HL-60 (cell line): ENCODE data around the gene TBCD.

Experiments used
- DNase-seq, 2 experiments: peaks; one replicate each; pipeline ENCODE4 v3.0.0-alpha.2; 2010 to 2020; ENCODE audit warnings: low read depth in 1 of 2, low spot score in 1 of 2
- H3K27ac ChIP-seq: fragments of 250-450 bp; sonication (Bioruptor Pico); replicated peaks from 2 replicates; pipeline ENCODE4 v1.5.1; 2020; ENCODE audit warnings: mild to moderate bottlenecking, moderate library complexity
- H3K27me3 ChIP-seq: fragments of 250-450 bp; sonication (Bioruptor Pico); 2 replicates; pipeline ENCODE4 v1.5.1; 2021; ENCODE audit warnings: mild to moderate bottlenecking, moderate library complexity; ENCODE audit not compliant: insufficient read depth, poor library complexity, severe bottlenecking
- H3K4me3 ChIP-seq: replicated peaks from 2 replicates; pipeline ENCODE4 v1.5.1; 2011; ENCODE audit warnings: mild to moderate bottlenecking, control low read depth, low read length; ENCODE audit not compliant: insufficient read depth
- CTCF ChIP-seq: IDR thresholded peaks from one replicate; pipeline ENCODE4 v1.5.1; 2011; ENCODE audit warnings: low read length, control low read depth, inconsistent platforms; ENCODE audit not compliant: insufficient read depth
- GABPA ChIP-seq: IDR thresholded peaks from 2 replicates; pipeline ENCODE4 v1.6.1; 2012; ENCODE audit warnings: low read depth
- POLR2AphosphoS5 ChIP-seq: IDR thresholded peaks from 2 replicates; pipeline ENCODE4 v1.6.1; 2012; ENCODE audit warnings: low read depth
- REST ChIP-seq: IDR thresholded peaks from 2 replicates; pipeline ENCODE4 v1.6.1; 2012; ENCODE audit warnings: low read depth; ENCODE audit not compliant: insufficient replicate concordance
- SPI1 ChIP-seq: IDR thresholded peaks from 2 replicates; pipeline ENCODE4 v1.6.1; 2012; ENCODE audit warnings: low read depth, mild to moderate bottlenecking, borderline replicate concordance

TBCD gene

DNA sequence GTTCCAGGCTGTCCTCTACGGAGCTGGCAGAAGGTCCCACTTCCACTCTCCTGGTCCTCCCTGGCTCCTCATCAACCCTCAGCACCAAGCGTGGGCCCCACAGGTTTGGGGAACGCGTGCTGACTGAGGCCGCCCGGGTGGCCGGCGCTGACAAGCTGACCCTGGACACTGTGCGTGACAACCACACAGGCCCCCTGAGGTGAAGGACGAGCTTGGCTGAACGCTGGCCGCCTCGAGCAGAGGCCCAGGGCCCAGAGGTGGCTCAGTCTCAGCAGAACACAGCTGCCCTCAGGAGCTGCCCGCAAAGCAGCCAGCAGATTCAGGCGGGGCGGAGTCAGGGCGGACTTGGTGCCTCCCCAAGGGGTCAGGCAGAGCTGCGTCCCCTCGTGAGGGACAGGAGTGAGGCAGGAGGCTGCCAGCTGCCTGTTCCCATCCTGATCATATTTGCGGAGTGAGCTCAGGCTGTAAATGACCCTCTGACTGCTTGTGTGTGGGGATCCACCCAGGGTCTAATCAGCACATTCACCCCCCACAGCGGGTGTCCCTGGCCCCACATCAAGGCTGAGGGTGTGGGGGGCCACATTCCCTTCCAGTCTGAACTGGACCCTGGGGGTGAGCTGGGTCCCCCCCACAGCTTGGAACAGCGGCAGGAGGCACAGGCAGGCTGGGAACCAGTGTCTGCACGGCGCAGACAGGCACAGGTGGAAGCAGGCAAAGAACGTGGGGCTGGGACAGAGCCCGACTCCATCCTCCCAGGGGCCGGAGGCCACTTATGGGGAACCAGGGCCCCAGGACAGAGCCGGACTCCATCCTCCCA lies 222.5 kb downstream of the TBCD start:
- no peak overlapping the region for H3K27ac ChIP-seq
- no peak for TF ChIP-seq REST
- TF ChIP-seq SPI1: no peak
- no peak for DNase-seq

GRCh38 chr17:82976982-82977488 lies 225.2 kb downstream of the TBCD start:
- DNase-seq: no peak
- TF ChIP-seq REST: no peak
- TF ChIP-seq CTCF: no peak
- no peak for TF ChIP-seq GABPA
- Histone ChIP-seq H3K27me3 (no peaks in the 10 kb centered on the region), H3K4me3 (no peak overlapping the region), H3K27ac (no peak overlapping the region)

More for the DNA sequence above, 222.5 kb downstream of the TBCD start:
- Histone ChIP-seq H3K4me3 (no peak overlapping the region), H3K27me3 (no peaks in the 10 kb centered on the region)

GRCh38 chr17:82977606-82978005 lies 225.7 kb downstream of the TBCD start:
- H3K27ac ChIP-seq: no peak overlapping the region
- H3K4me3 ChIP-seq: no peak overlapping the region
- TF ChIP-seq GABPA (no peak), POLR2AphosphoS5 (no peak), CTCF (no peak), SPI1 (no peak), REST (no peak)
- H3K27me3 ChIP-seq: no peaks in the 10 kb centered on the region
- no peak for DNase-seq
